IMR-90 (cell line): ENCODE results near the gene ARSB. TPM values are rescaled to one million over a fixed set of nuclear protein-coding genes. Genes with fewer than 3 reads are reported as not detected.

Experiments
- ATAC-seq: fragments of 200-7000 bp; cut with Tn5 transposase; 2 replicates; pipeline ENCODE4 v1.9.1; 2020; ENCODE audit warnings: low read depth, mild to moderate bottlenecking, moderate library complexity
- BruUV-seq: library from RNA; stranded (reverse); fragments of 400-500 nt; replicated peaks from 2 replicates; lab custom pipeline; 2021; lab: Mats Ljungman, UMichigan
- CTCF ChIA-PET: fragments of 300-600 bp; formaldehyde crosslinking; extraction: SDS; loops from one replicate; lab custom pipeline; 2021; ENCODE audit warnings: antibody characterized with exemption; lab: Yijun Ruan, JAX
- POLR2A ChIA-PET: fragments of 300-600 bp; sonication (Branson Sonifier 250); formaldehyde crosslinking; loops from one replicate; lab custom pipeline; 2022; ENCODE audit warnings: antibody characterized with exemption; ENCODE audit not compliant: unreplicated experiment; lab: Charles Lee
- DNase-seq: peaks from one replicate; pipeline ENCODE4 v3.0.0; 2013
- H2AFZ ChIP-seq: replicated peaks from 2 replicates; pipeline ENCODE3; 2013; ENCODE audit warnings: low read length, mild to moderate bottlenecking; ENCODE audit not compliant: poor library complexity
- H2AK5ac ChIP-seq: 2 replicates; pipeline ENCODE4 v1.6.1; 2013; ENCODE audit warnings: low read depth, low read length, inconsistent platforms
- H2AK9ac ChIP-seq: replicated peaks from 2 replicates; pipeline ENCODE3; 2013; ENCODE audit warnings: mild to moderate bottlenecking, low read depth, low read length, moderate library complexity; ENCODE audit not compliant: poor library complexity
- H2BK120ac ChIP-seq: 2 replicates; pipeline ENCODE4 v1.6.1; 2013; ENCODE audit warnings: low read depth, low read length, inconsistent platforms
- H2BK15ac ChIP-seq: 3 replicates; pipeline ENCODE4 v1.6.1; 2013; ENCODE audit warnings: low read depth, low read length, inconsistent platforms
- H2BK20ac ChIP-seq: 2 replicates; pipeline ENCODE4 v1.6.1; 2013; ENCODE audit warnings: low read depth, mild to moderate bottlenecking, inconsistent platforms, low read length, moderate library complexity
- H2BK5ac ChIP-seq: 2 replicates; pipeline ENCODE4 v1.6.1; 2013; ENCODE audit warnings: mild to moderate bottlenecking, low read depth, low read length, inconsistent platforms; ENCODE audit not compliant: poor library complexity, severe bottlenecking
- H3K14ac ChIP-seq: replicated peaks from 2 replicates; pipeline ENCODE4 v1.6.1; 2013; ENCODE audit warnings: low read depth, low read length, inconsistent platforms
- H3K18ac ChIP-seq: 2 replicates; pipeline ENCODE4 v1.6.1; 2013; ENCODE audit warnings: low read depth, low read length, control low read depth
- H3K23ac ChIP-seq: 2 replicates; pipeline ENCODE4 v1.6.1; 2013; ENCODE audit warnings: low read depth, low read length, inconsistent platforms
- H3K27ac ChIP-seq: 2 replicates; pipeline ENCODE4 v1.5.1; 2013; ENCODE audit warnings: mild to moderate bottlenecking, control low read depth, low read length; ENCODE audit not compliant: insufficient read depth
- H3K27me3 ChIP-seq: 2 replicates; pipeline ENCODE4 v1.6.1; 2013; ENCODE audit warnings: low read length; ENCODE audit not compliant: control insufficient read depth, insufficient read depth
- H3K36me3 ChIP-seq: 2 replicates; pipeline ENCODE4 v1.6.1; 2013; ENCODE audit warnings: low read length, mixed read lengths; ENCODE audit not compliant: control insufficient read depth, insufficient read depth
- H3K4ac ChIP-seq: 2 replicates; pipeline ENCODE4 v1.6.1; 2013; ENCODE audit warnings: low read depth, low read length, inconsistent platforms
- H3K4me1 ChIP-seq: 2 replicates; pipeline ENCODE4 v1.6.1; 2013; ENCODE audit warnings: low read length, mixed read lengths; ENCODE audit not compliant: control insufficient read depth, insufficient read depth
- H3K4me2 ChIP-seq: 2 replicates; pipeline ENCODE4 v1.6.1; 2013; ENCODE audit warnings: low read depth, mild to moderate bottlenecking, control low read depth, low read length, moderate library complexity
- H3K4me3 ChIP-seq: 2 replicates; pipeline ENCODE4 v1.5.1; 2013; ENCODE audit warnings: low read depth, mild to moderate bottlenecking, control low read depth, low read length, moderate library complexity; ENCODE audit not compliant: insufficient read depth
- H3K56ac ChIP-seq: 2 replicates; pipeline ENCODE4 v1.6.1; 2013; ENCODE audit warnings: low read length, inconsistent platforms; ENCODE audit not compliant: insufficient read depth; ENCODE audit errors: extremely low read depth
- H3K79me1 ChIP-seq, 2 experiments: 2 replicates each; pipeline ENCODE4 v1.6.1; 2013; ENCODE audit warnings: low read length in 2 of 2, inconsistent platforms in 1 of 2, low read depth in 1 of 2
- H3K9ac ChIP-seq: 2 replicates; pipeline ENCODE4 v1.6.1; 2013; ENCODE audit warnings: low read depth, low read length, control low read depth
- H3K9me1 ChIP-seq: 2 replicates; pipeline ENCODE4 v1.6.1; 2013; ENCODE audit warnings: low read length, inconsistent platforms; ENCODE audit not compliant: insufficient read depth
- H3K9me3 ChIP-seq: 2 replicates; pipeline ENCODE4 v1.6.1; 2013; ENCODE audit warnings: low read length; ENCODE audit not compliant: control insufficient read depth, insufficient read depth
- H4K20me1 ChIP-seq: 2 replicates; pipeline ENCODE4 v1.6.1; 2013; ENCODE audit warnings: low read length, inconsistent platforms; ENCODE audit not compliant: insufficient read depth
- H4K5ac ChIP-seq: 2 replicates; pipeline ENCODE4 v1.6.1; 2013; ENCODE audit warnings: mild to moderate bottlenecking, low read depth, low read length, control low read depth
- H4K8ac ChIP-seq, 2 experiments: 2 replicates each; pipeline ENCODE4 v1.6.1; 2013; ENCODE audit warnings: low read depth in 2 of 2, low read length in 2 of 2, control low read depth in 1 of 2, inconsistent platforms in 1 of 2
- H4K91ac ChIP-seq: 2 replicates; pipeline ENCODE4 v1.6.1; 2013; ENCODE audit warnings: low read depth, low read length, inconsistent platforms; ENCODE audit not compliant: insufficient read depth
- BHLHE40 ChIP-seq: fragments of 150-350 bp; IDR thresholded peaks from 2 replicates; pipeline ENCODE4 v1.6.1; 2016; ENCODE audit warnings: mild to moderate bottlenecking, low read depth, low read length
- CEBPB ChIP-seq: IDR thresholded peaks from 2 replicates; pipeline ENCODE4 v1.6.1; 2012; ENCODE audit warnings: low read depth, low read length, improper control_type of control experiment
- CHD1 ChIP-seq: IDR thresholded peaks from 2 replicates; pipeline ENCODE4 v1.6.1; 2012; ENCODE audit warnings: low read depth, low read length, improper control_type of control experiment
- MAZ ChIP-seq: IDR thresholded peaks from 2 replicates; pipeline ENCODE4 v1.6.1; 2012; ENCODE audit warnings: low read depth, mild to moderate bottlenecking, low read length, improper control_type of control experiment, moderate library complexity, borderline replicate concordance
- NFE2L2 ChIP-seq: fragments of 150-350 bp; IDR thresholded peaks from 2 replicates; pipeline ENCODE4 v1.6.1; 2016; ENCODE audit warnings: low read depth, mild to moderate bottlenecking, low read length
- POLR2A ChIP-seq: IDR thresholded peaks from 2 replicates; pipeline ENCODE4 v1.6.1; 2012; ENCODE audit warnings: mild to moderate bottlenecking, low read depth, low read length
- RFX5 ChIP-seq: IDR thresholded peaks from 2 replicates; pipeline ENCODE4 v1.8.0; 2012; ENCODE audit warnings: low read depth, mild to moderate bottlenecking, low read length, moderate library complexity
- WGBS, 2 experiments: methylation state at CpG; one replicate each; pipeline versions ENCODE4 v1.1.5 to v1.1.7; 2013; ENCODE audit warnings: missing lambda C conversion rate in 2 of 2; ENCODE audit not compliant: insufficient read length in 1 of 2; ENCODE audit errors: extremely low coverage in 2 of 2; 5-methylcytosine and 5-hydroxymethylcytosine counted together
- dilution Hi-C: fragments of 300-500 bp; cut with HindIII; formaldehyde crosslinking; loops from one replicate; pipeline ENCODE4 v1.14.3; 2018; ENCODE audit warnings: low sequenced_read_pairs; ENCODE audit not compliant: unreplicated experiment
- in situ Hi-C: fragments of 300-500 bp; cut with MboI; formaldehyde crosslinking; loops from 3 replicates; pipeline ENCODE4 v1.14.3; 2019; ENCODE audit warnings: low sequenced_read_pairs, inconsistent platforms, mixed read lengths
- intact Hi-C: fragments of 100-400 bp; cut with micrococcal nuclease; formaldehyde crosslinking; loops from 2 replicates; pipeline ENCODE4 v1.10.0; 2022
- polyA plus RNA-seq, 3 experiments: library from polyadenylated mRNA; depleted of rRNA; stranded (reverse); fragments of >200 nt; gene quantifications; 2 replicates each; pipeline ENCODE4 v1.2.3, GENCODE V29; 2012; ENCODE audit warnings: low replicate concordance in 1 of 3
- total RNA-seq: library from RNA; depleted of rRNA; stranded (reverse); fragments of >200 nt; gene quantifications from 2 replicates; pipeline ENCODE4 v1.2.3, GENCODE V29; 2012
- TF ChIP-seq, protein P1 (sequence below): fragments of 150-350 bp; IDR thresholded peaks from 2 replicates; pipeline ENCODE4 v1.6.1; 2017; ENCODE audit warnings: mild to moderate bottlenecking, antibody characterized with exemption, low read length, low read depth

Gene ARSB
- total and polyA plus RNA-seq, 2 of the 4 experiments (the other 2 are of a cell fraction), result 16.0 to 16.3 TPM

DNA sequence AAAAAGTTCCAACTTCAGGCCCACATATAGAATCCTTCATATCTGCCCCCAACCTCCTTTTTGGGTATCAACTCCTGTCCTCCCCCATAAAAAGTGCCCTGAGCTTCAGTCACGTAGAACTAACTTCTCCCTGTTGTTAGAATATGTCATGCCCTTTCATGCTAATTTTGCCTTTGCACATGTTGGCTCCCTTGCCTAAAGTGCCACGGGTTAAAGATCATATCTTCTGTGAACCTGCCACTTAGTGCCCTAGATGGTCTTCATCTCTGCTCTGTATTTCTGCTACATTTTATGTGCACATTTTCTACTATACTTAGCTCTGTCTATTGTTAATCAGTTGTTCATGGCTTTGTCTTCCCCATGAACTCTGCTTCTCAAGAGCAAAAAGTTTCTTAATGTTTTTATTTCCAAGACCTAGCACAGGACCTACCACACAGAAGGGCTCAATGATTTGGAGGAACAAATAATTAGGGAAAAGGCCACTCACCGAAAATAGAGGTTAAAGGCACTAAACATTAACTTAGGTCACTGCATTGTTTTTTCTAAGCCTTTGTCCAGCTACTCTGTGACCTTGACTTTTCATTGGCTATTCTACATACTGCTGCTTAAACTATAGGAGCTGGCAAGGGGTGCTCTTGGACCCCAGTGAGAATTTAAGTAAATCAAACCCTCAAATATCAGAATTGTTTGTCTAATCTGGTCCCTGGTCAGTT is 94.3 kb downstream of the ARSB start:
- no peak for TF ChIP-seq NFE2L2
- no peak for TF ChIP-seq BHLHE40
- no peak for TF ChIP-seq CHD1
- no peak for TF ChIP-seq MAZ
- TF ChIP-seq, protein P1, sequence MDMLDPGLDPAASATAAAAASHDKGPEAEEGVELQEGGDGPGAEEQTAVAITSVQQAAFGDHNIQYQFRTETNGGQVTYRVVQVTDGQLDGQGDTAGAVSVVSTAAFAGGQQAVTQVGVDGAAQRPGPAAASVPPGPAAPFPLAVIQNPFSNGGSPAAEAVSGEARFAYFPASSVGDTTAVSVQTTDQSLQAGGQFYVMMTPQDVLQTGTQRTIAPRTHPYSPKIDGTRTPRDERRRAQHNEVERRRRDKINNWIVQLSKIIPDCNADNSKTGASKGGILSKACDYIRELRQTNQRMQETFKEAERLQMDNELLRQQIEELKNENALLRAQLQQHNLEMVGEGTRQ, result no peak
- no peak for TF ChIP-seq POLR2A
- no peak for TF ChIP-seq RFX5
- no peak for TF ChIP-seq CEBPB
- Histone ChIP-seq H3K27me3 (no peaks in the 10 kb centered on the region), H3K23ac (no peak overlapping the region), H3K4me1 (peaks cover 5% of the 10 kb centered on the region), H3K4ac (no peak overlapping the region), H2BK120ac (no peak overlapping the region; the same call in 1 of the 2 replicates), H2AK9ac (no peak overlapping the region), H3K36me3 (no peaks in the 10 kb centered on the region), H3K27ac (no peak overlapping the region), H3K79me1 (peaks cover 3 to 15% of the 10 kb centered on the region in 2 experiments; a peak in 2 of 4 replicates), H2AFZ (no peak overlapping the region), H4K20me1 (no peaks in the 10 kb centered on the region), H4K91ac (no peak overlapping the region; the same call in 1 of the 2 replicates), H2BK5ac (no peak overlapping the region), H3K9ac (no peak overlapping the region), H3K18ac (no peak overlapping the region), H2BK15ac (no peak overlapping the region), H3K14ac (no peak overlapping the region; the same call in 1 of the 2 replicates), H3K9me3 (no peaks in the 10 kb centered on the region), H3K4me3 (no peak overlapping the region), H4K5ac (no peak overlapping the region), H2AK5ac (no peak overlapping the region; the same call in 1 of the 2 replicates), H3K4me2 (no peak overlapping the region), H2BK20ac (no peak overlapping the region), H4K8ac (peak overlapping the region in 1 of 2 experiments; percentile 22; a peak in 1 of 4 replicates), H3K56ac (no peak overlapping the region), H3K9me1 (peaks cover 6% of the 10 kb centered on the region)
- dilution Hi-C loops (no loop called here), intact Hi-C loops (loop anchor here (10.0 kb wide), 1 partner anchor 356 kb away; no protein-coding TSS in a partner anchor), in situ Hi-C loops (loop anchor here (10.0 kb wide), 3 partner anchors 74 to 356 kb away; no protein-coding TSS in a partner anchor)
- no TSS peak for BruUV-seq
- no peak for DNase-seq
- ChIA-PET POLR2A (no interaction called here), CTCF (interaction anchor here (1.4 kb wide), 1 partner anchor 9 kb away, joined by 3 read pairs; no protein-coding TSS in a partner anchor)
- no peak for ATAC-seq
- no CpG with 5 or more reads among the region's 3 CpGs for WGBS, 2 experiments
